Tibial nerve (tissue), 3 donors: ENCODE results near the gene FOXL2NB.
"Not testable (repeated sequence)": the region's sequence is repeated elsewhere in the genome, so short reads cannot be mapped to it uniquely, and the experiment has no call there.

ENCODE experiments used
- POLR2A ChIP-seq, 2 donors: fragments of 450-650 bp; IDR thresholded peaks; one replicate each; pipeline ENCODE4 v1.6.1; 2017; ENCODE audit warnings: antibody characterized with exemption in 2 of 2, mild to moderate bottlenecking in 2 of 2, moderate library complexity in 2 of 2
- TF ChIP-seq, protein P1 (sequence below), 5 experiments: fragments of 200-600 bp in 3 of 5; fragments of 450-650 bp in 2 of 5; sonication (generic) in 3 of 5; IDR thresholded peaks; one replicate each; pipeline ENCODE4 v1.5.1; 2016 to 2019; ENCODE audit warnings: antibody characterized with exemption in 5 of 5, mild to moderate bottlenecking in 3 of 5, moderate library complexity in 2 of 5

DNA sequence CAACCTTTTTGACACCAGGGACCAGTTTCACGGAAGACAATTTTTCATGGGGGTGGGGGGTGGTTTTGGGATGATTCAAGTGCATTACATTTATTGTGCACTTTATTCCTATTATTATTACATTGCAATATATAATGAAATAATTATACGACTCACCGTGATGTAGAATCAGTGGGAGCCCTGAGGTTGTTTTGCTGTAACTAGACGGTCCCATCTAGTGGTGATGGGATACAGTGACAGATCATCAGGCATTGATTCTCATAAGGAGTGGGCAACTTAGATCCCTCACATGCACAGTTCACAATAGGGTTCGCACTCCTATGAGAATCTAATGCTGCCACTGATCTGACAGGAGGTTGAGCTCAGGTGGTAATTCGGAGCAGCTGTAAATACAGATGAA, 24.6 kb upstream of the FOXL2NB start:
- not testable (repeated sequence) for TF ChIP-seq POLR2A (IDR thresholded peaks at IDR 0.05)
- TF ChIP-seq, protein P1, sequence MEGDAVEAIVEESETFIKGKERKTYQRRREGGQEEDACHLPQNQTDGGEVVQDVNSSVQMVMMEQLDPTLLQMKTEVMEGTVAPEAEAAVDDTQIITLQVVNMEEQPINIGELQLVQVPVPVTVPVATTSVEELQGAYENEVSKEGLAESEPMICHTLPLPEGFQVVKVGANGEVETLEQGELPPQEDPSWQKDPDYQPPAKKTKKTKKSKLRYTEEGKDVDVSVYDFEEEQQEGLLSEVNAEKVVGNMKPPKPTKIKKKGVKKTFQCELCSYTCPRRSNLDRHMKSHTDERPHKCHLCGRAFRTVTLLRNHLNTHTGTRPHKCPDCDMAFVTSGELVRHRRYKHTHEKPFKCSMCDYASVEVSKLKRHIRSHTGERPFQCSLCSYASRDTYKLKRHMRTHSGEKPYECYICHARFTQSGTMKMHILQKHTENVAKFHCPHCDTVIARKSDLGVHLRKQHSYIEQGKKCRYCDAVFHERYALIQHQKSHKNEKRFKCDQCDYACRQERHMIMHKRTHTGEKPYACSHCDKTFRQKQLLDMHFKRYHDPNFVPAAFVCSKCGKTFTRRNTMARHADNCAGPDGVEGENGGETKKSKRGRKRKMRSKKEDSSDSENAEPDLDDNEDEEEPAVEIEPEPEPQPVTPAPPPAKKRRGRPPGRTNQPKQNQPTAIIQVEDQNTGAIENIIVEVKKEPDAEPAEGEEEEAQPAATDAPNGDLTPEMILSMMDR (IDR thresholded peaks at IDR 0.05), result not testable (repeated sequence)
